Suppressor macrophage treated with lipopolysaccharide for 1 hour (primary cell): Measurements from ENCODE around the gene TRMT11.
A peak's percentile ranks its signal among the peaks of the same experiment; 100 is the strongest.
"Not testable (repeated sequence)": the region's sequence is repeated elsewhere in the genome, so short reads cannot be mapped to it uniquely, and the experiment has no call there.

Source experiments
- DNase-seq, 3 donors: peaks; one replicate each; pipeline ENCODE4 v3.0.0-alpha.2; 2020 to 2022

Gene TRMT11

DNA sequence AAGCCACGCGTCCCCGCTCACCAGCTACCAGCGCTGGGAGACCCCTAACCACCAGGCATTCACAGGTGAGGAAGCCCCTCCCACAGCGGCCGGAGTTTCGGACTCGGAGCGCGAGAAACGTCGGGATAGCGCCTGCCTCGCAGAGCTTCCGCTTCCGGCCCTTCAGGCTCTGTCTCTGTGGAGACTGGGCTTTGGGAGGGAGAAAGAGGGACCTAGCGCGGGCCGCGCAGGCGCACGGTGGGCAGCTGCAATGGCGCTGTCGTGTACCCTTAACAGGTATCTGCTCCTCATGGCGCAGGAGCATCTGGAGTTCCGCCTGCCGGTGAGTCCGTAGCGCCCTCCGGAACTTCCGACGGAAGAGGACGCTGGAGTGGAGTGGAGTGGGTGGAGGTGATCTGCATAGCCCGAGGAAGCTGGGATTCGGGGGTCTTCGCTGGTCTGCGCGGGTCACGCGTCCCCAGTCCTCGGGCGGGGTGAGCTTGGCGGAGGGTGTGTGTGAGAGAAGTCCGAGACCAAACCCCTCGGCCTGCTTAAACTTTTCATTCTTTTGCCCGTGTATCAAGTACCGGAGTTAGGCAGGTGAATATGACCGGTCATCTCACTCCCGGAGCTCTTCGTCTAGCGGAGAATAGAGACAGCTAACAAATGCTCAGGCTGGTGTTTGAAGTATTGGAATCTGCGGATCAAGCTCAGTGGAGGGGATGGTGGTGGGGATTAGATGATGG lies at the start of gene TRMT11:
Gene TRMT11, plus strand, starts transcription at position 240 of the 725 bp plus-strand sequence. Its CDS starts 11 bp downstream, at position 251.
- DNase-seq: peak; percentile 87 to 91 (median 87)

DNA sequence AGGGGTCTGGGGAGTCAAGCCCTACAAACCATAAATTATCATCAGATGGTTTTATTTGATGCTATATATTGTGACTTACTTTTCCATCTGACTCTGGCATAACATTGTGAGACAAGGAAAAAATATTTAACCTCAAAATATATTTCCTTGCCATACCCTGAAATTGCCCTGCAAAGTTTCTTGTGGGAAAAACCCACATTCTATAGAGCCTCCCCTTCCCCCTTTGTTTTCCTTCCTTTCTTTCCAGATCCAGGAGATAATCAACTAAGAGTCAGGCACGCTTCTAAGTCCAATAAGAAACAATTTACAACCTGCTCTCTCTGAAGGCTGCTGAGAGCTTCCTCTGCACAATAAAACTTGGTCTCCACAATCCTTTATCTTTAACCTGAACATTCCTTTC lies 47.3 kb upstream of the TRMT11 start:
- DNase-seq: no peak

DNA sequence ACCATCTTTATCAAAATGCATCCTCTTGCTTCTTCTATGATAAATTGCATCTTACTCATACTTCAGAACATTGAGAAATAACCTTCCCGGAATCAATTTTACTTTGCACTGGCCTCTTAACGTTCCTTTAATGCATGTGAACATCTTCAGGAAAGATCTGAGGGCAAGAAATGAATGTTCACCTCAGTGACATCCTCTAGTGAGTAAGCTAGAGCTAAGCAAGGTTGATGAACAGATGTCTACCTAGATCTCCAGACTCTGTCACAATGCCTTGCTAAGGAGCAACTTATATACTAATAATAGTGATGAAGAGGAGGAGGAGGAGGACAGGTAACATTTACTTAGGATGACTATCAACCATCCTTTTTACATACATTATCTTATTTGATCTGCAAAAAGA lies 46.5 kb upstream of the TRMT11 start:
- DNase-seq: no peak

DNA sequence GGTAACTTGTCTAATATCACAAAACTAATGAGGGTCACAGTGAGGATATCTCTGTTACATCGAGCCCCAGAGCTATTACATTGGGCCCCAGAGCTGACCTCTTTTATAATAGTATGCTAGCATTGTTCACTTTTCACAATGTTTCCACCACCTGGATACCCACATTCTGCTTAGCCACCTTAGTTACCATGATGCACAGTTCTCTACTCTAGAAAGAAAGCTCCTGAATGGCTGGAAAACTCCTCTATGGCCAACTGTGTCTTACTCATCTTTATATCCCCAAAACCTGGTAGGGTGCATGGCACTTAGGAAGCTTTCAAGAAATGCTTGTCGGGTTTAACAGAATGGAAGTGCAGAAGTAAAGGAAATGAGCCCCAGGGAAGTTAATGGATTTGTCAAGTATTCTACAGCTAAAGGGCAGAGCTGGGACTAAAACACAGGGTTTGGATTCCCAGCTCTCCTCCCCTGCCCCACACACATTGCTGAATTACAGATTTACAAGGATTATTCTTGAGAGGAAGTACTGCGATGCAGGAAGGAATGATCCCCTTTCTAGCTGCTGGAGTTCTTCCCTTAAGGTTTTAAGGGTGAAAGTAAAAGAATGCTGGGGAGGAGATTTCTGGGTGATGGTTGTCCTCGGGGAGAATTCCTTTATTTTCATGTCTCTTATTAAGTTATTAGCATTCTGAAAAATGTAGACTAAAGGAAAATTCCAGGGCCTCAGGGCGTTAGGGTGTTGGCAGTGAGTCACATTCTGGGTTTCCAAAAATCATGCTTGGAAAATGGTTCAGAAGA lies 45.9 kb upstream of the TRMT11 start:
- DNase-seq: peak in 1 of 3 donors; percentile 17

DNA sequence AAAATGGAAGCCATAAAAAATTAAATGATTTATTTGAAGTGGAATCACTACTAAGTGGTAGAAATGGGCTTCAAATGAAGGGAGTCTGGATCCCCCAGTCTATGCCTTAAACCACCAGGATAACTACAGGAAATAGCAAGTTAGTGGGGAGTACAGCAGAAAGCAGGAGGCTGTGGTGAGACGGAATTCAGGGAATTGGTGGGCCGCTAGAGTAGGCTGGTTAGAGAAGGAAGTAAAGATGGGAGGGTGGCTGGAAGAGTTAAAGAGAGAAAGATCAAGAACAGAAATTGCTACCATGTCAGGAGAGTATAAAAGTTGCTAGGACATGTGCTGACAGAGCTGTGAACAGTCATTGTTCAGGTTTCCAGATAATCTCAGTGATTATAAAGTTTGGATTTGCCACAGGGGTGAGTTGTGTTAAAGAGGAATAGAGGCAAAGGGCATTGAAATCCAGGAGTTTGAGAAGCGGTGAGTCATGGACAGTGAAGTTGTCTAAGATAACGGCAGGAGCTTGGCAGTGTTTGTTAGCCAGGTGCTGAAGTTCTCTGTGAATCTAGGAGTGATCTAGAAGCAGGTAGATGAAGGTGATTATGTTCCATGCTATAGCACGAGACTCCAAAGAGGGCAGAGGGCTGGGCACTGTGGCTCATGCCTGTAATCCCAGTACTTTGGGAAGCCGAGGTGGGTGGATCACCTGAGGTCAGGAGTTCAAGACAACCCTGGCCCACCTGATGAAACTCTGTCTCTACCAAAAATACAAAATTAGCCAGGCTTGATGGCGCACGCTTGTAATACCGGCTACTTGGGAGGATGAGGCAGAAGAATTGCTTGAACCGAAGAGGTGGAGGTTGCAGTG lies 43.4 kb upstream of the TRMT11 start:
- DNase-seq: peak in 1 of 3 donors; percentile 17

DNA sequence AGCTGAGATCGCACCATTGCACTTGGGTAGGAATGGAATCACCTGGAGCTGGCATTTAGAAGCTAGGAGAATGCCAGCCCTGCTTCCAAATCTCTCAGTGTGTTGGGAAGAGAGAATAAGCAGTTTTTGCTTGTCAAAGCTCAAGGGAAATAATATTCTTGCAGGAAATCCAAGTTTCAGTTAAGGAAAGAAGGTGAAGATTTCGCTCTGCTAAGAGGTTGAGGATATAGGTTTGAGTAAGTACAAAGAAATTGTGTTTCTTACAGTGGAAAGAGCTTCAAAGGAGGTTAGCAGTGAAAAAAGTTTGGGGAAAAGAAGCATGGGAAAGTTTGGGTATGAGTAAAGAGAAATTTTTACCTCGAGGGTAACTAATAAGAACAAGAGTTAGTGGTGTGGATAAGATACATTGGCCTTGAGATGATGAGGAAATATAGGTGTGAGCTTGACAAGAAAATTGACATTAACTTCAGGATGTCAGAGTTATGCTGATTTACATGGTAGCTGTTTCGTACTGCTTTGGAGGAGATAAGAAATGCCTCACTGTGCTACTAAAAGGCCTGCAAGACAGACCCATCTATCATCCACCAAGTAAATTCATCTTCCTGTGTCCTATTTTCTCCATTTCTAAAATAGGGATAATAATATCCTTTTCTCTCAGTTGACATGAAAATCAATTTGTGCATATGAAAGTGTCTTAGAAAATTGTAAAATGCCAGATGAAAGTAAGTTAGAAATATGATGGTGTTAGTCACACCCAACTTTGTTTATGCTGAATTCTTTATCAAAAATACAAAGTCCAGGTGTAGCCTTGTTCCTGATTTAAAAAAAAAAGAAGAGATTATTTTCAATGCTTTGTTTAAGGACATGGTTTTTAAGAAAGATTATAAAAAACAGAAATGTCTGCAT lies 42.6 kb upstream of the TRMT11 start:
- DNase-seq: no peak

DNA sequence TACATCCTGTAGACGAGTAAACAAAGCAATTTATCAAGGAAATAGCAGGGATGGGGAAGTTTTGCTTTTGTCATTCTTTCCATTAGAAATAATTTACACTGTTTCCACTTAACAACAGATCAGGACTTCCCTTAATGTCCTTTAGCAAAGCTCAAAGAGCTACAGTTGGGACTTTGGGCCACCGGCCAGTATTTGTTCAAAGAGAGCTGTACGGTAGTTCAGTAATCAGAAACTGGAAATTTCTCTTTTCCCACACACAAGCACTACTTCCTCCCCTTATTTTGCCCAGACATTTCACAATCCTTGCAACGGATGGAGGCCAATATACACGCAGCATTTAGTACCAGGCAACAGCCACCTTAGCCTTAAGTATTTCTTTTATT lies 41.9 kb upstream of the TRMT11 start:
- DNase-seq: peak; percentile 86 to 95 (median 87)

DNA sequence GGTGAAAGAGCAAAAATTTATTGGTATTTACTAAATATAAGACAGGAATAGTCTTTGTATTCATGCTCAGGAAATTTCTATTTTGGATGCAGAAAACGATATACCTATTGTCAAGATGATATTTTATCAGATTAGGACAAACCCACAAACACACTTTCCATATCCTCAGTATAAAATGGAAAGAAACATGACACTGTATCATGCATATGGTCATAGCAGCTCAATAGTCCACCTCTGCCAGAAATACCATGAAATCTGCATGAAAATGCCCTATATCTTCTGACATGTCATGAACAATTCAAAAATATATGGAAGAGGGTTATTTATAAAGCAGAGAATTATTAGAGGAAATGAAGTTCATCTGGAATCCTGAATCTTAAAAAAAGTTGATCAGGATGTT lies 41.4 kb upstream of the TRMT11 start:
- DNase-seq: no peak

DNA sequence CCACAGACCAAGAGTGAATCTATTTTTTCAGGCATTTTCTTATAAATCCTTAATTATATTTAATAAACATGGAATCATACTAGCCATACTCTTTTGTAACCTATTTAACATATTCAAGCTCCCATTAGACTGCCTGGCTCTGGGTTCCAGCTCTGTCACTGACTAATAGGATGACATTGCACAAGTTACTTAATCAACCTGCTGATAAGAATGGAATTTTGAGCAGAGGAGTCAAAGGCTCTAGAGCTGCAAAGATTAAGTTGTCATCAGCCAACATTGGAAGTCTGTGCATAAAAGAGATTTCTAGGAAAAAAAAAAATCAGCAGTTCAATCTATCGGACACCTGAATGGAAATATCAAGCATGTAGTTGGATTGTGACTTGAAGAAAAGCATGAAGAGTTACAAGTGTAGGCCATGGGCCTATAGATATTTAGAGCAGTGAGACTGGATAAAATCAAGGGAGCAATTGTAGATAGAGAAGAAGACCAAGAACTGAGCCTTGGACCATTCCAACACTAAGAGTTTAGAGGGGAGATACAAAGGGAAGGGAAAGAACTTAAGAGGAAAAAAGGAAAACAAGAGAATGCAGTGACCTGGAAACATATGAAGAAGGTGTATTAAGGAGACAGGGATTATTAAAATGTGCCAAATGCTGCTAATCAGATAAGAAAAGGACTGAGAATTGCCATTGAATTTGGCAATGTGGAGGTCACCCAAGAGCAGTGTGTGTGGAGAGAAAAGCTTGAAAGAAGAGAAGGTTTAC lies 40.8 kb upstream of the TRMT11 start:
- peak in 2 of 3 donors; percentile 8 to 49 for DNase-seq

DNA sequence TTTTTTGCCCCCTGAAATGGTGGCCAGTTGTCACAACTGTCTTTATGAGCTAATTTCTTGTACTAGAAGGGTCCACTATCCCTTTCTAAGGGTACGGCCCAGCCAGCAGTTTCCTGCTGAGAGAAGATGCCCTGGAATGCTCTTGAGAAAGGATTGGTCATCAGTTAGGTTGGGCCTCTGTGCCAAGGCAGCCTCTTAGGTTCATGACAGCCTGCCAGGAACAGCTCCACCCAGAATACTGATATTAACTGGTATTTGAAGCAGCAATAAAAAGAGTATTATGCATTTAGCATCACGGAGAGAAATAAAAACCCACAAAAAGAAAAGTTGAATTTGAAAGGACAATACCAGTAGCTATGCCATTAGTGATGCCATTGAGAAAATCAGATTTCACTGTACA lies 38.7 kb upstream of the TRMT11 start:
- no peak for DNase-seq

DNA sequence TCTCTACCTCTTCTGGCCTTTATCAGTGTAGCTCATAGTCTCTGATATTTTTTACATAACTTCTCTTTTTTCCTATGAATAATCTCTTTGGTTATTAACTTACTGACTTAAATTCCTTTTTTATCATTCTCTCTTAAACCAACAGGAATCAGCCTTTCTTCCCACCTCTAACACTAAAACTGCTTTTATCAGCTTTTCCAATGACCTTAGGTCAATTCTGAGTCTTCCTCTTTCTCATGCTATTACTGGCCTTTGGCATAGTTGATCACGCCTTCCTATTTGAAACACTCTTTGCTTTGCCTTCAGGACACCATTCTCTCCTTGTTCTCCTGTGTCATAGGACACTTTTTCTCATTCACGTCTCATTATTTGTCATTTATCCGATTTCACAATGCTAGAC lies 37.9 kb upstream of the TRMT11 start:
- DNase-seq: peak; percentile 34 to 61 (median 37)

DNA sequence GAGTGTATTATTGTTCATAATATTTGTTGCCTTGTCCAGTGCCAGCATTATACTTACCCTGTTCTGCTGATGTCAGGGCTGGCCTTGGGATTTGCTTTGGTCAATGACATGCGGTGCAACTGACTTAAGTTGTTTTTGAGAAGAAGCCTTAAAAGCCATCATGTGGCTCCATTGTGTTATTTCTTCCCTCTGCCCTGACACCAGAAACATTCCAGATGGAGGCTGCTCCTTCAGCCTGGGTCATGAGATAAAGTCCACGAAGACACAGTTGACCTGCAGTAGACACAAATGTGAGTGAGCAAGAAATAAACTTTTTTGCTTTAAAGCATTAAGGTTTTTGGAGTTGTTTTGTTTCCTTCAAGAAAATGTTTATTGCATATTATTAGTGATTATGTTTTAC lies 37.3 kb upstream of the TRMT11 start:
- no peak for DNase-seq

DNA sequence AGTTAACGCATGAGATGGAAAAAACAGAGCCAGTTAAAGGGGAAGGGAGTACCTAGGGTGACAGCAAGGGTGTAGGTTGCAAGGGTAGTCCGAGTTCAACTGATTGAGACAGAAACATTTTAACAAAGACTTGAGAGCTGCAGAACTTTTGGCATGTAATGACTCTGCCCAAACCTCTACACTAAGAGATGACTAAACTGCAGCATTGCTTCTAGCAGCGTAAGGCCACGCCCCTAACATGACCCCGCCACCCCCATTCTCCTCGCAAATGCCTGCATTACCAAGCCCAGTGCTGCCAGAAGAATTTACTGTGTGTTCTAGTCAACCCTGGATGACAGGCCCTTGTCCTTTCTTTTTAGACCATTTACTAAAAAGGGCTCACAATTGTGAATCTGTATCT lies 36.0 kb upstream of the TRMT11 start:
- no peak for DNase-seq

DNA sequence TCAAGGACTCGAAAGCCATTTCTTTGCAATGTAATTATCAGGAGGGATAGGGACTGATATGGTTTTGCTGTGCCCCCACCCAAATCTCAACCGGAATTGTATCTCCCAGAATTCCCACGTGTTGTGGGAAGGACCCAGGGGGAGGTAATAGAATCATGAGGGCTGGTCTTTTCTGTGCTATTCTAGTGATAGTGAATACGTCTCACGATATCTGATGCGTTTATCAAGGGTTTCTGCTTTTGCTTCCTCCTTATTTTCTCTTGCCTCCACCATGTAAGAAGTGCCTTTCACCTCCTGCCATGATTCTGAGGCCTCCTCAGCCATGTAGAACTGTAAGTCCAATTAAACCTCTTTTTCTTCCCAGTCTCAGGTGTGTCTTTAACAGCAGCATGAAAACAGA lies 35.6 kb upstream of the TRMT11 start:
- DNase-seq: not testable (repeated sequence)

DNA sequence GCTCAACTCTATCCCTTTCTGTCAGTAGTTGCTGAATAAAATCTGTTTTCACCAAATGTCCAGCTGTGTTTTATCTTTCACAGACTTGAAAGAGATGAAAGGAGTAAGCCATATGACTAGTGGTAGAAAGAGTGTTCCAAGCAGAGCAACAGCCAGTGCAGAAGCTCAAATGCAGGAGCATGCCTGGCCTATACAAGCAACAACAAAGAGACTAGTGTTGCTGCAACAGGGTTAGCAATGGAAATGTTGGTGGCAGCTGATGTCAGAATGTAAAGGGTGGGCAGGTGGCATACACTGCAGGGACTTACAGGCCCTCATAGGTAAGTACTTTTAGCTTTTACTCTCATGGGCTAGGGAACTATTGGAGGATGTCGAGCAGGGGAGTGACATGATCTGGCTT lies 35.0 kb upstream of the TRMT11 start:
- DNase-seq: no peak

DNA sequence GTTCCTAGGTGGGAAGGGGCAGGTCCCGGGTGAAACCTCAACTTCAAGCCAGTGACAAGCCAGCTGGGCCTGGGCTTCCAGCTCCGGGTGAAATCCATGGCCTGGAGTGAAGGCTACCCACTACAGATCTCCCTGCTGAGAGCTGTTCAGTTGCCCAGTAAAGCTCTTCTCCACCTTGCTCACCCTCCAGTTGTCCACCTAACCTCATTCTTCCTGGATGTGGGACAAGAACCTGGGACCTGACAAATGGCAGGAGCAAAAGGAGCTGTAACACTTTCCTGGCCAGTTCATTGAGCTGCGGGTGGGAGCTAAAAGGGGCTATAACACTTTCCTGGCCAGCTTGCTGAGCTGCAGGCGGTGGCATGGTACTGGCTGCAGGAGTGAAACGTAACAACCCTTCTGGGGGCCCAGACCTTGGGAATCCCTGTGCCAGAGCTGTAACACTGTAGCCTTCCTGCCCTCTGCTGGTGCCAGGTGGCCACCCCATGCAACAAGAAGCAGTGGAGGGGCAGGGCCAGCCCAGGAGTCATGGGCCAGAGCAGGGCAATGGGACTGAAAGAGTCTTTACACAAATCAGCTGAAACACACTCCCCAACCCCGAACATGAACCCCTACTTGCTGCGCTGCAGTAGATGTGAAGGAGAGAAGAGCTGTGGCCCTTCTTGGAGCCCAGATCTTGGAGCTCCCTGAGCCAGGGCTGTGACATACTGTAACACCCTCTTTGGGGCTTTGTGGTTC lies 33.4 kb upstream of the TRMT11 start:
- peak; percentile 25 to 46 (median 39) for DNase-seq

DNA sequence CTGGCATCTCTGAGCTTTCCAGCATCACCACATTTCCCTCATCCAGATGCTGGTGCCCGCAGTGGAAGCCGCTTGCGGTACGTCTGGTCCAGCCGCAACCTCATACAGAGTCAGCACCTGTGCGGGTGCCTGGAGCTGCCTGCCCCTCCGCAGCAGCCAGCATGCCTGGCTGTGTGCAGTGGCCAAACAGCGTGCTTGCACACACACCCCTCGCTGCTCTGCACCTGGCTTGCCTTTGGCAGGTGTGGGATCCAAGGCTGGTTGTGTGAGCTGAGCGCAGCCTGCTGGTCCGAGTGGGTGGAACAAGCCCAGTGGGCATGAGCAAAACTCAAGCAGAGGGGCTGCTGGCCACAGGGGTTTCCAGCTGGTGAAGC lies 32.9 kb upstream of the TRMT11 start:
- DNase-seq: no peak

DNA sequence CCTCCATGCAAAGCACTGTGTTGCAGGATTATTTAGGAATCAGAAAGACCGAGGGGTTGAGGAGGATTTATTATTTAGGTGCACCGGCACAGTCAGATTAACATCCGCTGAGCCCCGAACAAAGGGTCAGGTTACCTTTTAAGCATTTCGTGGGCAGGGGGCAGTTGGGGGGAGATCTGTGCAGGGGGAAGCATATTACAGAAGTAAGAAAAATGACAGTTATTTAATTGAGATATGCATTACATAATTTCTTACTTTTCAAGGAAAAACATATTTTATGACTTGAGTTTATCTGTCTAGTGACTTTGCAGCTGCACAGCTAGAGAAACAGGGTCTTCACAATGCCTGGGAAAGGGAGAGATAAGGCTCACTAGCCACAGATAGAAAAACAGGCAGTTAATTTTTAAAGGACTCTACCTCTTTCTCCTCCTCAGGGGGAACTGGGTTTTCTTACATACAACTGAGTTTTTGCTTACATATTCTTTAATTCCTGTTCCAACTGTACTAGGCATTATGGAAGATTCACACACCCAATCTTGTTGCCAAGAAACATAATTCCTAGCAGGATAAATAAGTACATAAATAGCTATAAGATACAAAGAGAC lies 31.5 kb upstream of the TRMT11 start:
- no peak for DNase-seq

DNA sequence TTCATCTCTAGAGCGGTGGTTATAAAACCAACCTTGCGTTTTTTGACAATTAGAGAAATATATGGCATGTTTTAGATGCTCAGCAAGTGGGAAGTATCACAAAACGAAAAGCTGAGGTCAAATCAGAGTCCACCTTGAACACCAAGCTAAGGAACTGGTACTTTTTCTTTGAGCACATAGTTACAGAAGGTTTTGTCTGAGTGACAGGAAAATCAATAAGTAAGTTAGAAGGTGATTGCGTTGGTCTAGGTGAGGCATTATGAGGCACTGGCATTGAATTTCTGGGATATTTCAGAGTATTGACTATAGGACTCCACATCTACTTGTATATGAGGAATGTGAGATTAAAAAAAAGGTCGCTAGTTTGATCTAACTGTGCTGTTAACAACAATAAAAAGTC lies 30.4 kb upstream of the TRMT11 start:
- no peak for DNase-seq
